ENCODE measurements around the gene CBL.

DNA sequence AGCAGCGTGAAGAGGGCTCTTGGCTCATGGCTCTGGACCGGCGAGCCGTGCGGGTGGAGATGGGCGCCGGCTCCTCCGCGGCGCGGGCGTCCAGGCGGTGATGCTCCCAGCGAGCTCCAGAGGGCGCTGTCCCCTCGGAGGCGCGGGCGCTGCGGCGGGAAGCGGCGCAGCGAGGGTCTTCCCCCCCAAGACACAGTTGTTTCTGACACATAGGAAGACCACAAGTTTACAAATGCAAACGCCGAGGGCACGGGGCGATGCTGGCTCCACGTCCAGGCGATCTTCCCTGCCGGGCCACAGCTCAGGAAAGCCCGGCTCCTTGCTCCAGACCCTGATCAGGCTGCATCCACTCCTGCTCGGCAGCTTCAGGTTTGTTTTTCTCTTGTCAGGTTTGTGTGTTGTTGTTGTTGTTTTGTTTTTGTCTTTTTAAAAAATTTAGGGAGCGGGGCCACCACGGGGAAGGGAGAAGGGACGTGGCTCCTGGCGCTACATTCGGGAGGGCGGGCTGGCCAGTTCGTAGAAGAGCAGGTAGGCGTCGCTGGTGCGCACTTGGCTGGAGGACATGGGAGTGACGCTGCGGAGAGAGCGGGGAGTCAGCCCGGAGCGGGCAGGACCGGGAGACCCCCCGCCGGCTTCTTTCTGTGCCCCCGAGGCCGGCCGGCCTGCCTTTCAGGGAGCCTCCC, 150.4 kb downstream of the CBL start:
- peak; percentile 84 to 88 (median 85) for TF ChIP-seq CTCF (IDR thresholded peaks at IDR 0.05)
- TF ChIP-seq POLR2A (IDR thresholded peaks at IDR 0.05), result no peak
